Natural killer cell treated with Interleukin-12 subunit alpha and Interleukin-12 subunit beta and Interleukin-15 and Interleukin-18, amount 100 ng/mL, for 72 hours (primary cell): ENCODE data around the gene SYT8. TPM values are rescaled to one million over a fixed set of nuclear protein-coding genes. Genes with fewer than 3 reads are reported as not detected.
"Not testable (repeated sequence)": the region's sequence is repeated elsewhere in the genome, so short reads cannot be mapped to it uniquely, and the experiment has no call there.

Experiments
- ATAC-seq, 2 donors: fragments of 150-1000 bp; cut with Tn5 transposase in 1 of 2; sonication (Bioruptor Pico), chemical (Tn5 transposase) in 1 of 2; 2 replicates each; pipeline ENCODE4 v1.10.0; 2021
- DNase-seq: peaks from one replicate; pipeline ENCODE4 v3.0.0; 2022; ENCODE audit warnings: low spot score
- H3K27ac Mint-ChIP-seq, 2 donors: 1 replicate in 1 of 2; 2 replicates in 1 of 2; pipeline ENCODE4 v1.8.0; 2022; ENCODE audit warnings: mixed read lengths in 2 of 2, mild to moderate bottlenecking in 1 of 2, moderate library complexity in 1 of 2
- H3K27me3 Mint-ChIP-seq, 2 donors: 1 replicate in 1 of 2; 2 replicates in 1 of 2; pipeline ENCODE4 v1.8.0; 2022; ENCODE audit warnings: mixed read lengths in 2 of 2
- H3K36me3 Mint-ChIP-seq: one replicate; pipeline ENCODE4 v1.8.0; 2022; ENCODE audit warnings: mixed read lengths
- H3K4me1 Mint-ChIP-seq, 2 donors: 1 replicate in 1 of 2; 2 replicates in 1 of 2; pipeline ENCODE4 v1.8.0; 2022; ENCODE audit warnings: low read depth in 2 of 2, mixed read lengths in 2 of 2, mild to moderate bottlenecking in 1 of 2
- H3K4me3 Mint-ChIP-seq: one replicate; pipeline ENCODE4 v1.8.0; 2022; ENCODE audit warnings: mixed read lengths
- H3K9me3 Mint-ChIP-seq: 2 replicates; pipeline ENCODE4 v1.8.0; 2022; ENCODE audit warnings: mixed read lengths
- total RNA-seq, 2 donors: library from RNA; stranded (reverse); gene quantifications; one replicate each; pipeline ENCODE4 v1.2.3, GENCODE V29; 2022

The SYT8 gene
- total RNA-seq, 2 donors from 2014 or later: not detected

DNA sequence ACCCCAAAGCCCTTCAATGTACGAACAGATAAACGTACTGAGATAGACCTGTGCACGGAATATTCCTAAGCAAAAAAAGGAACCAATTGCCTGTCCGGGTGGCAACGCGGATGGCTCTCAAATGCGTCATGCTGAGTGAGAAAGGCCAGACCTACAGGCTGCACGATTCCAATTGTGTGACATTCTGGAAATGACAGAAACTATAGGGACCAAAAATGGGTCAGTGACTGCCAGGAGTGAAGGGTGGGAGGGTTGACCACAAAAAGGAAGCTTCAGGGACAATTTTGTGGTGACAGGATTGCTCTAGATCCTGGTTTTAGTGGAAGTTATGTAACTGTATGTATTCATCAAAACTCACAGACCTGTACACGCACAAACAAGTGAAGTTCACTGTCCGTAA, 24.0 kb upstream of the SYT8 start:
- Mint-ChIP-seq H3K9me3 (no peaks in the 10 kb centered on the region), H3K27me3 (peaks cover 3 to 24% of the 10 kb centered on the region in 2 donors), H3K4me1 (peaks cover 0 to 4% of the 10 kb centered on the region in 2 donors), H3K27ac (no peak overlapping the region), H3K36me3 (no peaks in the 10 kb centered on the region), H3K4me3 (no peak overlapping the region)
- ATAC-seq: no peak
- no peak for DNase-seq

DNA sequence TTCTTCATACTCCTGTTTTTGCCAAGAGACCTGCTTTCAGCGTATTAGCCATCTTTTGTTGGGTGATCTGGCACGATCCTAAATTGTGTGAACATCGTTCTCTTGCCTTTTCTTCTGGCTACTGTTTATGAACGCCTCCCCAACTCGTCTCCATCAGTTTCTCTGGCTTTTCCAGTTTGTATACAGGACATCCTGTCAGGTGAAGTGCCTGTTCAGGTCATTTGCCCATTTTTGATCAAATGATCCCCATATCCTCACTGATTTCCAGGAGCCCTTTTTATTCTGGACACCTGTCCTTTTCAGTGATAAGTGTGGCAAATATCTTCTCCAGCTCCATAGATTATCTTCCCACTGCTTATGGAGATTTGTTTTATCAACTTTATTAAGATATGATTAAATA, 22.5 kb upstream of the SYT8 start:
- DNase-seq (no peak), ATAC-seq (no peak)
- Mint-ChIP-seq H3K4me3 (no peak overlapping the region), H3K9me3 (no peaks in the 10 kb centered on the region), H3K36me3 (no peaks in the 10 kb centered on the region), H3K4me1 (peaks cover 0 to 4% of the 10 kb centered on the region in 2 donors), H3K27me3 (peaks cover 3 to 24% of the 10 kb centered on the region in 2 donors), H3K27ac (no peak overlapping the region)

DNA sequence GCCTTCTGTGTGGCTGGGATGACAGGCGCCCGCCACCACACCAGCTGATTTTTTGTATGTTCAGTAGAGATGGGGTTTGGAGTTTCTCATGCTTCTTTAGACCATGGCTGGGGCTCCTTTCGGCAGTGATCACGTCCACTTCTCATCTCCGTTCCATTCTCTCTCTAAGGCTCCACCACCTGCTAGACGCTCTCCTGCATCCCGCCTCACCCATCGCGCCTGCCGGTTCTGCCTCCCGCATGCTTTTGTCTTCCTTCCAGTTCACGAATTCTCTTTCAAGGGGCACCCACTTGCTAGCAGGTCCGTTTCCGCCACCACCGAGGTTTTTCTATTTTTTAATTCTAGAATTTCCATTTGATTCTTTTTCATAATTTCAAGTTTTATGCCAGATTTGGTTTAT, 22.0 kb upstream of the SYT8 start:
- H3K36me3 Mint-ChIP-seq: no peaks in the 10 kb centered on the region
- no peak overlapping the region for H3K4me3 Mint-ChIP-seq
- no peak overlapping the region for H3K27ac Mint-ChIP-seq
- no peak for ATAC-seq
- H3K4me1 Mint-ChIP-seq: peaks cover 0 to 4% of the 10 kb centered on the region in 2 donors
- H3K27me3 Mint-ChIP-seq: peaks cover 3 to 22% of the 10 kb centered on the region in 2 donors
- DNase-seq: no peak
- no peaks in the 10 kb centered on the region for H3K9me3 Mint-ChIP-seq

DNA sequence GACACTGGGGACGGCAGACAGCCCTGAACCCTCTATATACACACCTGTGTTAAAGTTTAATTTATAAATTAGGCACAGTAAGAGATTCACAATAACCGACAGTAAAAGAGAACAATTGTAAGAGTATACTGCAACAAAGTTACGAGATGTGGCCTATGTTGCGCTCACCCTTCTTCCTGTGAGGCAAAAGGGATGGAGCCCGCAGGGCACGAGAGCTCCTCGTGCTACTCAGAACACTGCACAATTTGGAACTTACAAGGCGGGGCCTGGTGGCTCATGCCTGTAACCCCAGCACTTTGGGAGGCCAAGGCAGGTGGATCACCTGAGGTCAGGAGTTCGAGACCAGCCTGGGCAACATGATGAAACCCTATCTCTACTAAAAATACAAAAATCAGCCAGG, 21.4 kb upstream of the SYT8 start:
- not testable (repeated sequence) for H3K4me3 Mint-ChIP-seq, DNase-seq, H3K27ac Mint-ChIP-seq, H3K36me3 Mint-ChIP-seq, H3K9me3 Mint-ChIP-seq, H3K4me1 Mint-ChIP-seq, ATAC-seq
- peaks cover 0 to 18% of the 10 kb centered on the region in 2 donors for H3K27me3 Mint-ChIP-seq

DNA sequence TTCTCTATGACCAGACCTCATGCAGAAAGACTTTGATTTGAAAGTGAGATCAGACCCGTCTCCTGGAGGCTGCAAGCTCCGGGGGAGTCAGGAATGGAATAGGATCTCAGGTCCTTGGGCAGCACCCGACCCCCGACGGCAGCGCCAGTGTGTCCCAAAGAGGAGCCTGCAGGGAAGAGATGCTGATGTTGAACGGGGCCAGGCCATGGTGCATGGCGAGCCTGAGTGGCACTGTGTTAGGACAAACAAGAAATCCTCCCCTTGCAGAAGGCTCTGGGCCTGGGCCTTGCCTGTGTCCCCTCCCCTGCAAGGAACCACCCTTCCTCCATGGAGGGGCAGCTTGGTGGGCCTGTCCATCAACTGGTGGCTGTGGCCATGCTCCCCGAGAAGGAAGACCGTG, 20.1 kb upstream of the SYT8 start:
- Mint-ChIP-seq H3K4me3 (no peak overlapping the region), H3K4me1 (peaks cover 4% of the 10 kb centered on the region in 2 donors), H3K27ac (no peak overlapping the region), H3K9me3 (no peaks in the 10 kb centered on the region), H3K36me3 (no peaks in the 10 kb centered on the region), H3K27me3 (peaks cover 0 to 11% of the 10 kb centered on the region in 2 donors)
- DNase-seq: no peak
- no peak for ATAC-seq

DNA sequence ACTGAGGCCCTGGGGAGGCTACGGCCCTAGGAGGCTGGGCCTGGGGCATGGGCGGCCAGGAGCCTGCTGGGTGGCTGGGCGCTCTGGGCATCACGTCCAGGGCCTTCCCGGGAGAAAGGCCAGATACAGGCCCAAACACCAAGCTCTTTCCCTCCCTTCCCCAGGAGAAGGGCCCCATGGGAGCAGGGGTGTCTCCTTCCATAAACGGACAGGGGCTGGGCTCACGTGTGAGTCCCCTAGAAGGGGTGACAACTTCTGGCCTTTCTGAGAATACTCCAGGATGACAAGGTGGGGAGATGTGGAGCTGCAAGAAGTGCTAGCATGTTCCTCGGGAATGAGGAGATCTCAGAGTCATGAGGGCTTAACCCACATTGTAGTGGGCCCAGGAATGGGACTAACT, 19.5 kb upstream of the SYT8 start:
- H3K4me3 Mint-ChIP-seq: no peak overlapping the region
- H3K27ac Mint-ChIP-seq: no peak overlapping the region
- DNase-seq (no peak), ATAC-seq (no peak)
- H3K4me1 Mint-ChIP-seq: peaks cover 3 to 4% of the 10 kb centered on the region in 2 donors
- no peaks in the 10 kb centered on the region for H3K9me3 Mint-ChIP-seq
- H3K27me3 Mint-ChIP-seq: peaks cover 0 to 11% of the 10 kb centered on the region in 2 donors
- H3K36me3 Mint-ChIP-seq: no peaks in the 10 kb centered on the region

DNA sequence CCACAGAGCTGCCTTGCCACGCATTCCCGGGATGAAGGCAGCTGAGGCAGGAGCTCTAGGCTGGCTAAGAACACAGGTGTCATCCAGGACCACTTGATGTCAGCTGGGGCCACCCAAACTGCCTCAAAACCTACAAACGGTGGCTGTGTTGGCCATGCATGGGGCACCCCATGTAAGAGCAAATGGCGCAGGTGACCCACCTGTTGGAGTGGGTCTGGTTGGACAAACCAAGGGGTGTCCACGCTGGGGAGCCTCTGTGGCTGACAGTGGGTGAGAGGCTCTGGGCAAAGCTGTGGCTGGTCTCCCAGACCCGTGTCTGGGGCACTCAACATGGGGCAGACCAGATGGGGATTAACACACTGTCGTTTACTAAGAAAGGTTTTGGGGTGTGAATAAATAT, 19.0 kb upstream of the SYT8 start:
- Mint-ChIP-seq H3K4me1 (peaks cover 3 to 4% of the 10 kb centered on the region in 2 donors), H3K9me3 (no peaks in the 10 kb centered on the region), H3K4me3 (no peak overlapping the region), H3K27ac (no peak overlapping the region), H3K27me3 (peaks cover 0 to 11% of the 10 kb centered on the region in 2 donors), H3K36me3 (no peaks in the 10 kb centered on the region)
- no peak for ATAC-seq
- no peak for DNase-seq

DNA sequence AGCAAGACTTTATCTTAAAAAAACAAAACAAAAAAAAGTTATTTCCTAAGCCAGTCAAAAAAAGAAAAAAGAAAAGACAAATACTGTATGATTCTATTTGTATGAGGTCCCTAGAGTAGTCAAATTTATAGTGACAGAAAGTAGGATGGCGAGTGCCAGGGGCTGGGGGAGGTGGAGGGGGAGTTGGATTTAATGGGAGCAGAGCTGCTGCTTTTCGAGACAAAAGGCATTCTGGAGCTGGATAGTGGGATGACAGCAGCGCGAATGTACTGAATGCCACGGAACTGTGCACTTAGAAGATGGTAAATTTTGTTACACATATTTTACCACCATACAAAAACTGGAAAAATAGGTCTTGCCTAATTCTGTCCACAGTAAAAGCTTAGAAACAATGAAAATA, 17.8 kb upstream of the SYT8 start:
- Mint-ChIP-seq H3K36me3 (no peaks in the 10 kb centered on the region), H3K4me3 (no peak overlapping the region)

DNA sequence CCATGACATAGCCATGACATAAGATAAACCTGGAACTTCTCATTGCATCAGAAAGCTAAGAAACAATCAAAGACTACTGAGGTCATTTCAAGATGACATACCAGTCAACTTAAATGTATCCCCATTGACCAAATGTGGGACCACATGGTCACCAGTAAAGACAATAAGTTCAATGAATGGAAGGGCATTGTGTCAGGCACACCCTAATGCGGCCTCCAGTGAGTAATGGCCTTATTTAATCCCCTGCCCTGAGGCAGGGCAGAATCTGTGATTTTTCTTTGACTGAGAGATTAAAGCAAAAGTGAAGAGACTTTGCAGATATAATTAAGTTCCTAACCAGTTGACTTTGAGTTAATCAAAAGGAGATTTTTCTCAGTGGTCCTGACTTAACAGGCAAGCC, 17.3 kb upstream of the SYT8 start:
- ATAC-seq (no peak), DNase-seq (no peak)
- Mint-ChIP-seq H3K4me3 (no peak overlapping the region), H3K4me1 (peaks cover 3 to 16% of the 10 kb centered on the region in 2 donors), H3K27me3 (peaks cover 2 to 8% of the 10 kb centered on the region in 2 donors), H3K9me3 (no peaks in the 10 kb centered on the region), H3K36me3 (no peaks in the 10 kb centered on the region), H3K27ac (no peak overlapping the region)

More for the DNA sequence above, 17.8 kb upstream of the SYT8 start:
- DNase-seq (no peak), ATAC-seq (no peak)
- H3K9me3 Mint-ChIP-seq: no peaks in the 10 kb centered on the region
- peaks cover 2 to 11% of the 10 kb centered on the region in 2 donors for H3K27me3 Mint-ChIP-seq
- peaks cover 3 to 14% of the 10 kb centered on the region in 2 donors for H3K4me1 Mint-ChIP-seq
- H3K27ac Mint-ChIP-seq: no peak overlapping the region

DNA sequence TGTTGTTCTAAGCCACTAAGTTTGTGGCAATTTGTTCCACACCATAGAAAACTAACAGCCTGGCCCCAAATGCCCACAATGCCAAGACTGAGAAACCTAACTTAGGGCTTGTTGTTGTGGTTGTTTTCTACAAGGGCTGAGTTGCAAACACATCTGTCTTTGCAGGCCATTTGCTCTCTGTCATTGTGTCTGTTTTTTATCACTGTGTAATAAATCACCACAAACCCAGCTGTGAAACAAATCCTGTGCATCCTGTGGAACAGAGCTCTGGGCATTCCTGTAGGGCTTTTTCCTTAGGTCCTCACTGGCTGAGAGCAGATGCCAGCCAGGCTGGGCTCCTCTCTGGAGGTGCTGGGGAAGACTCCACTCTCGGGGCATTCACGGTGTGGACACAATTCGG, 15.7 kb upstream of the SYT8 start:
- H3K9me3 Mint-ChIP-seq: no peaks in the 10 kb centered on the region
- H3K27ac Mint-ChIP-seq: no peak overlapping the region
- no peak overlapping the region for H3K4me3 Mint-ChIP-seq
- no peak for ATAC-seq
- peaks cover 3 to 16% of the 10 kb centered on the region in 2 donors for H3K4me1 Mint-ChIP-seq
- peaks cover 0 to 2% of the 10 kb centered on the region in 2 donors for H3K27me3 Mint-ChIP-seq
- no peaks in the 10 kb centered on the region for H3K36me3 Mint-ChIP-seq
- DNase-seq: no peak

DNA sequence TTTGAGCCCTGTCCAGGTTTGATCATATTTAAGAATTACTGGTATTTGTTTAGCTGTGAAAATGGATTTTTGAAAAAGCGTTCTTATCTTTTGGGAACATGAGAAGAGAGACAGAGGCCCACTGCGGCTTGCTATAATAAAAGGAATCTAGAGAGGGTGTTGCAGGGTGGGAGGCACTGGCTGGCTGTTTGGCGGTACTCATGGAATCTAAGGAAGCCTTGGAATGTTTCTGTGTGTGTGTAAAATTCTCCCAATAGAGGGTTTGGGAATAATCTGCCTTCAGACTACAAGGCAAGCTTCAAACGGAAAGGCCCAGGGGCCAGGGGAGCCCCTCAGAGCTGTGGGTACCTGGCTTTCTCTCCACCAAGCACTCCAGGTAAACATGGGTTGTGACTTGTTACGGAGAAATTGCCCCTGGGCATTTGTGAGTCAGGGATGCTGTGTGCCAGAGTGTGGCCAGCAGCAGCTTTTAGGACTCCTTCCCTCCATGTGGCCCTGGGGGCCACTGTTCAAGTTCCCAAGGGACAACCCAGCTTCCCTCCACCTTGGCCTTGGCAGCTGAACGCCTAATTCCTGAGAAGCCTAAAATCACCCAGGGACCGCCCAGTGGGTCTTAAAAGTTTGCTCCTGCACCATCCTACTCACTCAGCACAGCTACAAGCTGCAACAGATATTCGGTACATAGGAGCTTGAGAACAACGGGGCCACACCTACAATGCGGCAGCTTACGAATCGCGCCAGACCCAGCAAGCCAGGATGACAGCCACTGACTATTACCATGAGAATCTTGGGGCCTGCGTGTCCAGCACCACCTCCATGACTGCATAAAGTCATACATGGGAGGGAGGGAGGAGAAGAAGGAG, 14.1 kb upstream of the SYT8 start:
- H3K27me3 Mint-ChIP-seq: peaks cover 0 to 2% of the 10 kb centered on the region in 2 donors
- H3K36me3 Mint-ChIP-seq: no peaks in the 10 kb centered on the region
- H3K4me3 Mint-ChIP-seq: no peak overlapping the region
- no peaks in the 10 kb centered on the region for H3K9me3 Mint-ChIP-seq
- peak overlapping the region in 1 of 2 donors; percentile 36 for H3K27ac Mint-ChIP-seq
- H3K4me1 Mint-ChIP-seq: peaks cover 3 to 16% of the 10 kb centered on the region in 2 donors
- DNase-seq (no peak), ATAC-seq (no peak)

DNA sequence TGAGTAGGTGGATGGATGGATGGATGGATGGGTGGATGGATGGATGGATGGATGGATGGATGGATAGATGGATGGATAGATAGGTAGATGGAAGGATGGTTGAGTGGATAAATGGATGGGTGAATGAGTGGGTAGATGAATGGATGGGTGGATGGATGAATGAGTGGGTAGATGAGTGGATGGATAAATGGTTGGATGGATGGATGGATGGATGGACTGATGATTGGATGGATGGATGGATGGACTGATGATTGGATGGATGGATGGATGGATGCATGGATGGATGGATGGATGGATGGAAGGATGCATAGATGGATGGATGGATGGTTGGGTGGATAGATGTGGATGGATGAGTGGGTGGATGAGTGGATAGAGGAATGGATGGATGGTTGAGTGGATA, 13.2 kb upstream of the SYT8 start:
- no peaks in the 10 kb centered on the region for H3K36me3 Mint-ChIP-seq
- peak overlapping the region in 1 of 2 donors; percentile 36 for H3K27ac Mint-ChIP-seq
- peaks cover 3 to 16% of the 10 kb centered on the region in 2 donors for H3K4me1 Mint-ChIP-seq
- DNase-seq (no peak), ATAC-seq (no peak)
- no peaks in the 10 kb centered on the region for H3K9me3 Mint-ChIP-seq
- H3K4me3 Mint-ChIP-seq: no peak overlapping the region
- H3K27me3 Mint-ChIP-seq: peaks cover 0 to 2% of the 10 kb centered on the region in 2 donors

DNA sequence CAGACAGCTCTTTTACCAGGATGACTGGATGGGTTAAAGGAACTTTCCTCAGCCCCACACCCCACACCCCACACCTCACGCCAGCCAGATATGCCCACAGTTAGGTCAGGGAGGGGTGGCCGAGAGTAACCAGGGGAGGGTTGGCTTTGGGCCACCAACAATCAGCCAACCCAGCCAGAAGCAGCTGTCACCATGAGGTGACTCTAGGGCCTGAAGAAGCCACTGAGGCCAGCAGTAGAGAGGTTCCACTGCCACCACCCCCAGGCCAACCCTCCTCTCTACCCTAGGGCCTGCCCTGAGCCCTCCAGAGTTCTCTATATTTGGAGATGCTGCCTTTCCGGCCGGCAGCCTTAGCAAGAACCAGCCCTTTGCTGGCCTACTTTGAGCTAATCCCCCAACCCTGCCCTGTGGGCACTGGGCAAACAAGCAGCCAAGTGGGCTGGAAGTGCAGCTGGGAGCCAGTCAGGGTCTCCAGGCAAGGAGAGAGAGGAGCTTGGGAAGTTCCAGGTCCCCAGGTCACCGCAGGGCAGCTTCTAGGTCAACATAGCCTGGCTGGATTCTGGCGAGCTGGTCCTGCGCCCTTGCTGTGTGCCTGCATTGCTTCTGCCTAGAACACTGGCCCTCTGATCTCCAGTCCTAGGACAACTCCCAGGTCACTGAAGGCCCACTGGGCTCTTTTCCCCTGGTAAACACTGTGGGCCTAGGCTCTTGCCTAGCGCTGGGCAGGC, 12.0 kb upstream of the SYT8 start:
- H3K4me1 Mint-ChIP-seq: peaks cover 3 to 16% of the 10 kb centered on the region in 2 donors
- H3K27ac Mint-ChIP-seq: no peak overlapping the region
- H3K9me3 Mint-ChIP-seq: no peaks in the 10 kb centered on the region
- peaks cover 0 to 5% of the 10 kb centered on the region in 2 donors for H3K27me3 Mint-ChIP-seq
- H3K36me3 Mint-ChIP-seq: no peaks in the 10 kb centered on the region
- DNase-seq (no peak), ATAC-seq (no peak)
- no peak overlapping the region for H3K4me3 Mint-ChIP-seq
